Body of pancreas (tissue), 4 donors: ENCODE measurements around the gene CCDC34.

Experiments used
- POLR2A ChIP-seq, 3 donors: fragments of 450-650 bp; IDR thresholded peaks; one replicate each; pipeline ENCODE4 v1.6.1; 2016; ENCODE audit warnings: antibody characterized with exemption in 3 of 3, mild to moderate bottlenecking in 2 of 3
- TF ChIP-seq, protein P1 (sequence below), 7 experiments: fragments of 450-650 bp in 4 of 7; fragments of 200-600 bp in 3 of 7; sonication (generic) in 3 of 7; IDR thresholded peaks; one replicate each; pipeline ENCODE4 v1.5.1; 2016 to 2019; ENCODE audit warnings: antibody characterized with exemption in 7 of 7

DNA sequence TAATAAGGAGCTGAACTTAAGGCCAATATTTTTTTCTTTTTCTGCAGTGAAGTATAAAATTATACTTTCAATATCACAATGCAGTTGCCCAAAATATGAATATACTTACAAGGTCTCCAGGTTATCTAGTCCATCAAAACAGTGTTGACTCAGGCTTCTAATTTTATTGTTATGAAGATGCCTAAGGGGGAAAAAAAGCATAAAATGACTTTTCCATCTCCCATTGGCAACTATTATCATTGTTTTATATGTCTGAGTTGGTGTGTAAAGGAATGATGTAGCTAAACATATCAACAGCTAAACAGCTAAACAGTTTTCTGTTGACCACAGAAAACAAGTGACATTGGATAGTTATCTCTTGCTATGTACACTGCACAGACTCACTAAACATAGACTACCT is 21.2 kb upstream of the CCDC34 start:
- TF ChIP-seq, protein P1, sequence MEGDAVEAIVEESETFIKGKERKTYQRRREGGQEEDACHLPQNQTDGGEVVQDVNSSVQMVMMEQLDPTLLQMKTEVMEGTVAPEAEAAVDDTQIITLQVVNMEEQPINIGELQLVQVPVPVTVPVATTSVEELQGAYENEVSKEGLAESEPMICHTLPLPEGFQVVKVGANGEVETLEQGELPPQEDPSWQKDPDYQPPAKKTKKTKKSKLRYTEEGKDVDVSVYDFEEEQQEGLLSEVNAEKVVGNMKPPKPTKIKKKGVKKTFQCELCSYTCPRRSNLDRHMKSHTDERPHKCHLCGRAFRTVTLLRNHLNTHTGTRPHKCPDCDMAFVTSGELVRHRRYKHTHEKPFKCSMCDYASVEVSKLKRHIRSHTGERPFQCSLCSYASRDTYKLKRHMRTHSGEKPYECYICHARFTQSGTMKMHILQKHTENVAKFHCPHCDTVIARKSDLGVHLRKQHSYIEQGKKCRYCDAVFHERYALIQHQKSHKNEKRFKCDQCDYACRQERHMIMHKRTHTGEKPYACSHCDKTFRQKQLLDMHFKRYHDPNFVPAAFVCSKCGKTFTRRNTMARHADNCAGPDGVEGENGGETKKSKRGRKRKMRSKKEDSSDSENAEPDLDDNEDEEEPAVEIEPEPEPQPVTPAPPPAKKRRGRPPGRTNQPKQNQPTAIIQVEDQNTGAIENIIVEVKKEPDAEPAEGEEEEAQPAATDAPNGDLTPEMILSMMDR (IDR thresholded peaks at IDR 0.05): no peak
- TF ChIP-seq POLR2A (IDR thresholded peaks at IDR 0.05): no peak
